Measurements from ENCODE around the gene PRODH.
"Not testable (repeated sequence)": the region's sequence is repeated elsewhere in the genome, so short reads cannot be mapped to it uniquely, and the experiment has no call there.

GRCh38 chr22:18947105-18947504 lies 11.0 kb upstream of the PRODH start:
- TF ChIP-seq, protein P1, sequence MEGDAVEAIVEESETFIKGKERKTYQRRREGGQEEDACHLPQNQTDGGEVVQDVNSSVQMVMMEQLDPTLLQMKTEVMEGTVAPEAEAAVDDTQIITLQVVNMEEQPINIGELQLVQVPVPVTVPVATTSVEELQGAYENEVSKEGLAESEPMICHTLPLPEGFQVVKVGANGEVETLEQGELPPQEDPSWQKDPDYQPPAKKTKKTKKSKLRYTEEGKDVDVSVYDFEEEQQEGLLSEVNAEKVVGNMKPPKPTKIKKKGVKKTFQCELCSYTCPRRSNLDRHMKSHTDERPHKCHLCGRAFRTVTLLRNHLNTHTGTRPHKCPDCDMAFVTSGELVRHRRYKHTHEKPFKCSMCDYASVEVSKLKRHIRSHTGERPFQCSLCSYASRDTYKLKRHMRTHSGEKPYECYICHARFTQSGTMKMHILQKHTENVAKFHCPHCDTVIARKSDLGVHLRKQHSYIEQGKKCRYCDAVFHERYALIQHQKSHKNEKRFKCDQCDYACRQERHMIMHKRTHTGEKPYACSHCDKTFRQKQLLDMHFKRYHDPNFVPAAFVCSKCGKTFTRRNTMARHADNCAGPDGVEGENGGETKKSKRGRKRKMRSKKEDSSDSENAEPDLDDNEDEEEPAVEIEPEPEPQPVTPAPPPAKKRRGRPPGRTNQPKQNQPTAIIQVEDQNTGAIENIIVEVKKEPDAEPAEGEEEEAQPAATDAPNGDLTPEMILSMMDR (IDR thresholded peaks at IDR 0.05): not testable (repeated sequence)
- TF ChIP-seq, protein P2, sequence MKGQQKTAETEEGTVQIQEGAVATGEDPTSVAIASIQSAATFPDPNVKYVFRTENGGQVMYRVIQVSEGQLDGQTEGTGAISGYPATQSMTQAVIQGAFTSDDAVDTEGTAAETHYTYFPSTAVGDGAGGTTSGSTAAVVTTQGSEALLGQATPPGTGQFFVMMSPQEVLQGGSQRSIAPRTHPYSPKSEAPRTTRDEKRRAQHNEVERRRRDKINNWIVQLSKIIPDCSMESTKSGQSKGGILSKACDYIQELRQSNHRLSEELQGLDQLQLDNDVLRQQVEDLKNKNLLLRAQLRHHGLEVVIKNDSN (IDR thresholded peaks at IDR 0.05; ENCODE audit: borderline replicate concordance, low read depth): not testable (repeated sequence)
- TF ChIP-seq, protein P3, sequence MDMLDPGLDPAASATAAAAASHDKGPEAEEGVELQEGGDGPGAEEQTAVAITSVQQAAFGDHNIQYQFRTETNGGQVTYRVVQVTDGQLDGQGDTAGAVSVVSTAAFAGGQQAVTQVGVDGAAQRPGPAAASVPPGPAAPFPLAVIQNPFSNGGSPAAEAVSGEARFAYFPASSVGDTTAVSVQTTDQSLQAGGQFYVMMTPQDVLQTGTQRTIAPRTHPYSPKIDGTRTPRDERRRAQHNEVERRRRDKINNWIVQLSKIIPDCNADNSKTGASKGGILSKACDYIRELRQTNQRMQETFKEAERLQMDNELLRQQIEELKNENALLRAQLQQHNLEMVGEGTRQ (IDR thresholded peaks at IDR 0.05; ENCODE audit: borderline replicate concordance, low read depth, low read length): not testable (repeated sequence)
- not testable (repeated sequence) for TF ChIP-seq POLR2AphosphoS5 (IDR thresholded peaks at IDR 0.05; ENCODE audit: low read depth, low read length); REST (IDR thresholded peaks at IDR 0.05; ENCODE audit: low read depth, low read length); NFIC (IDR thresholded peaks at IDR 0.05; ENCODE audit: borderline replicate concordance); TAF1 (IDR thresholded peaks at IDR 0.05; ENCODE audit: borderline replicate concordance, low read depth, low read length); RAD21 (IDR thresholded peaks at IDR 0.05; ENCODE audit: low read length)
- TF ChIP-seq, protein P4, sequence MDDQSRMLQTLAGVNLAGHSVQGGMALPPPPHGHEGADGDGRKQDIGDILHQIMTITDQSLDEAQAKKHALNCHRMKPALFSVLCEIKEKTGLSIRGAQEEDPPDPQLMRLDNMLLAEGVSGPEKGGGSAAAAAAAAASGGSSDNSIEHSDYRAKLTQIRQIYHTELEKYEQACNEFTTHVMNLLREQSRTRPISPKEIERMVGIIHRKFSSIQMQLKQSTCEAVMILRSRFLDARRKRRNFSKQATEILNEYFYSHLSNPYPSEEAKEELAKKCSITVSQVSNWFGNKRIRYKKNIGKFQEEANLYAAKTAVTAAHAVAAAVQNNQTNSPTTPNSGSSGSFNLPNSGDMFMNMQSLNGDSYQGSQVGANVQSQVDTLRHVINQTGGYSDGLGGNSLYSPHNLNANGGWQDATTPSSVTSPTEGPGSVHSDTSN (IDR thresholded peaks at IDR 0.05): not testable (repeated sequence)
- TF ChIP-seq, protein P5, sequence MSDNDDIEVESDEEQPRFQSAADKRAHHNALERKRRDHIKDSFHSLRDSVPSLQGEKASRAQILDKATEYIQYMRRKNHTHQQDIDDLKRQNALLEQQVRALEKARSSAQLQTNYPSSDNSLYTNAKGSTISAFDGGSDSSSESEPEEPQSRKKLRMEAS (IDR thresholded peaks at IDR 0.05; ENCODE audit: low read depth): not testable (repeated sequence)
